GM12878 (cell line): ENCODE measurements around the gene TAPT1. TPM values are rescaled to one million over a fixed set of nuclear protein-coding genes. Genes with fewer than 3 reads are reported as not detected.

Source experiments
- ATAC-seq: fragments of 200-7000 bp; cut with Tn5 transposase; 3 replicates; pipeline ENCODE4 v1.9.1; 2020; ENCODE audit warnings: mild to moderate bottlenecking, moderate library complexity
- BruUV-seq: library from RNA; stranded (reverse); fragments of 400-500 nt; replicated peaks from 2 replicates; lab custom pipeline; 2021; lab: Mats Ljungman, UMichigan
- CTCF ChIA-PET: fragments of 300-600 bp; sonication (Branson Sonifier 250); formaldehyde crosslinking; extraction: SDS; loops from one replicate; lab custom pipeline; 2021; ENCODE audit warnings: inconsistent platforms; lab: Yijun Ruan, JAX
- POLR2A ChIA-PET: fragments of 350-600 bp; formaldehyde crosslinking; extraction: SDS; loops from one replicate; lab custom pipeline; 2021; ENCODE audit warnings: inconsistent platforms; lab: Charles Lee
- RAD21 ChIA-PET: fragments of 300-600 bp; sonication (Branson Sonifier 250); formaldehyde crosslinking; loops from one replicate; lab custom pipeline; 2023; ENCODE audit warnings: antibody characterized with exemption; ENCODE audit not compliant: unreplicated experiment; lab: Charles Lee
- SMC1A ChIA-PET: fragments of 300-600 bp; sonication (Branson Sonifier 250); formaldehyde crosslinking; loops from one replicate; lab custom pipeline; 2023; ENCODE audit not compliant: unreplicated experiment, uncharacterized antibody; lab: Charles Lee
- DNase-seq: peaks from one replicate; pipeline ENCODE4 v3.0.0-alpha.2; 2011; ENCODE audit warnings: low read depth, low spot score
- FAIRE-seq: peaks from 3 replicates; lab custom pipeline; 2011; peaks lifted over from hg19 to GRCh38; lab: Jason Lieb, UNC
- H2AFZ ChIP-seq: 2 replicates; pipeline ENCODE4 v1.6.0; 2011; ENCODE audit warnings: low read depth, low read length, control low read depth; ENCODE audit not compliant: control insufficient read depth
- H3K27ac ChIP-seq: 2 replicates; pipeline ENCODE4 v1.5.1; 2011; ENCODE audit warnings: control low read depth; ENCODE audit not compliant: control insufficient read depth, insufficient read depth
- H3K27me3 ChIP-seq, 2 experiments: replicated peaks in 1 of 2; 2 replicates each; pipeline versions ENCODE4 v1.6.0 to v1.6.1; 2011; ENCODE audit warnings: low read length in 1 of 2; ENCODE audit not compliant: control insufficient read depth in 2 of 2, insufficient read depth in 2 of 2
- H3K36me3 ChIP-seq, 2 experiments: 2 replicates each; pipeline ENCODE4 v1.5.1; 2011; ENCODE audit warnings: low read length in 1 of 2; ENCODE audit not compliant: control insufficient read depth in 2 of 2, insufficient read depth in 2 of 2
- H3K4me1 ChIP-seq: 2 replicates; pipeline ENCODE4 v1.6.1; 2011; ENCODE audit warnings: mild to moderate bottlenecking, low read length, moderate library complexity, mixed read lengths; ENCODE audit not compliant: control insufficient read depth, insufficient read depth
- H3K4me2 ChIP-seq: 2 replicates; pipeline ENCODE4 v1.6.0; 2011; ENCODE audit warnings: control low read depth; ENCODE audit not compliant: control insufficient read depth, insufficient read depth
- H3K4me3 ChIP-seq: fragments of 200-600 bp; sonication (generic); 2 replicates; pipeline ENCODE4 v1.5.1; 2016
- H3K79me2 ChIP-seq: 2 replicates; pipeline ENCODE4 v1.6.0; 2011; ENCODE audit warnings: low read length; ENCODE audit not compliant: control insufficient read depth, insufficient read depth
- H3K9ac ChIP-seq: 2 replicates; pipeline ENCODE4 v1.8.0; 2011; ENCODE audit warnings: low read length, control low read depth, mixed read lengths; ENCODE audit not compliant: control insufficient read depth, insufficient read depth
- H3K9me3 ChIP-seq: replicated peaks from 3 replicates; pipeline ENCODE4 v1.5.1; 2011; ENCODE audit warnings: mild to moderate bottlenecking, low read length; ENCODE audit not compliant: control insufficient read depth, insufficient read depth
- H4K20me1 ChIP-seq: 2 replicates; pipeline ENCODE4 v1.6.0; 2011; ENCODE audit not compliant: control insufficient read depth, insufficient read depth
- BMI1 ChIP-seq: fragments of 450-650 bp; IDR thresholded peaks from 2 replicates; pipeline ENCODE4 v1.6.1; 2016; ENCODE audit warnings: mild to moderate bottlenecking, moderate library complexity, borderline replicate concordance
- ELK1 ChIP-seq: IDR thresholded peaks from 2 replicates; pipeline ENCODE4 v1.6.1; 2012; ENCODE audit warnings: low read depth, low read length, improper control_type of control experiment
- EZH2 ChIP-seq: IDR thresholded peaks from 2 replicates; pipeline ENCODE4 v1.6.1; 2012; ENCODE audit warnings: low read depth, mild to moderate bottlenecking, control low read depth, inconsistent platforms, low read length, borderline replicate concordance; ENCODE audit not compliant: control insufficient read depth
- FOS ChIP-seq: IDR thresholded peaks from 3 replicates; pipeline ENCODE4 v1.6.1; 2011; ENCODE audit warnings: borderline replicate concordance; ENCODE audit not compliant: insufficient read length; ENCODE audit errors: extremely low read depth
- HDGF ChIP-seq: fragments of 450-650 bp; IDR thresholded peaks from 2 replicates; pipeline ENCODE4 v1.6.1; 2016; ENCODE audit warnings: antibody characterized with exemption
- JUNB ChIP-seq: IDR thresholded peaks from 2 replicates; pipeline ENCODE4 v1.6.1; 2016; ENCODE audit warnings: antibody characterized with exemption, mild to moderate bottlenecking
- KDM1A ChIP-seq: fragments of 200-600 bp; sonication (generic); IDR thresholded peaks from 2 replicates; pipeline ENCODE4 v1.6.1; 2016; ENCODE audit warnings: borderline replicate concordance
- MYB ChIP-seq: fragments of 150-350 bp; IDR thresholded peaks from 2 replicates; pipeline ENCODE4 v1.6.1; 2014; ENCODE audit warnings: mild to moderate bottlenecking, low read depth, low read length, borderline replicate concordance
- NFXL1 ChIP-seq: fragments of 450-650 bp; IDR thresholded peaks from 2 replicates; pipeline ENCODE4 v1.6.1; 2017; ENCODE audit warnings: antibody characterized with exemption, mild to moderate bottlenecking, borderline replicate concordance
- RB1 ChIP-seq: fragments of 450-650 bp; formaldehyde crosslinking; IDR thresholded peaks from 2 replicates; pipeline ENCODE4 v1.6.1; 2017; ENCODE audit warnings: mild to moderate bottlenecking, borderline replicate concordance
- RCOR1 ChIP-seq: conservative IDR thresholded peaks from 2 replicates; pipeline ENCODE4 v1.6.1; 2012; ENCODE audit warnings: low read depth, low read length, improper control_type of control experiment
- TCF12 ChIP-seq: IDR thresholded peaks from 2 replicates; pipeline ENCODE4 v1.6.1; 2011; ENCODE audit warnings: low read depth, mild to moderate bottlenecking, low read length
- ZNF24 ChIP-seq: fragments of 450-650 bp; IDR thresholded peaks from 2 replicates; pipeline ENCODE4 v1.6.1; 2017; ENCODE audit warnings: antibody characterized with exemption, mild to moderate bottlenecking
- ZSCAN29 ChIP-seq: fragments of 450-650 bp; IDR thresholded peaks from 2 replicates; pipeline ENCODE4 v1.6.1; 2017; ENCODE audit warnings: mild to moderate bottlenecking, moderate library complexity
- WGBS: methylation state at CpG from one replicate; pipeline ENCODE4 v1.1.6; 2016; ENCODE audit warnings: low lambda C conversion rate; ENCODE audit not compliant: insufficient replicate concordance, insufficient coverage; ENCODE audit errors: missing lambda C conversion rate; 5-methylcytosine and 5-hydroxymethylcytosine counted together
- in situ Hi-C: fragments of 300-500 bp; cut with MboI; formaldehyde crosslinking; loops from 9 replicates; pipeline ENCODE4 v1.14.3; 2018; ENCODE audit warnings: mixed read lengths
- intact Hi-C: fragments of 100-400 bp; cut with micrococcal nuclease; formaldehyde crosslinking; loops from one replicate; pipeline ENCODE4 v1.14.2; 2022; ENCODE audit not compliant: unreplicated experiment
- polyA plus RNA-seq, 11 experiments: library from polyadenylated mRNA; depleted of rRNA in 4 of 11; unstranded in 6 of 11; stranded (reverse) in 5 of 11; fragments of >200 nt; fragmentation: Nextera tagmentation in 4 of 11; fragmentation: Illumina TruSeq in 1 of 11; extraction: Ambion mirVana in 4 of 11; extraction: Trizol in 1 of 11; gene quantifications; 1 replicate in 1 of 11; 2 replicates in 10 of 11; pipeline versions ENCODE4 v1.2.1 to v1.2.3, GENCODE V29; 2011 to 2016; ENCODE audit warnings: inconsistent platforms in 2 of 11, missing spikeins in 2 of 11, low read depth in 1 of 11
- total RNA-seq, 4 experiments: library from RNA; depleted of rRNA in 3 of 4; stranded (reverse); fragments of >200 nt in 3 of 4; fragmentation: Illumina TruSeq in 1 of 4; extraction: Trizol in 1 of 4; gene quantifications; 2 replicates each; pipeline versions ENCODE4 v1.2.1 to v1.2.3, GENCODE V29; 2013 to 2021
- TF ChIP-seq, protein P1 (sequence below): fragments of 450-650 bp; formaldehyde crosslinking; IDR thresholded peaks from 2 replicates; pipeline ENCODE4 v1.4.0; 2022; ENCODE audit warnings: mild to moderate bottlenecking, moderate library complexity

TAPT1 gene
- total and polyA plus RNA-seq, 10 of the 15 experiments (the other 5 are each of a cell fraction or from before 2014, with no cell fraction given) = 0.91 to 23.3 (median 9.5) TPM

GRCh38 chr4:16192631-16193518 is 33.4 kb downstream of the TAPT1 start:
- 98% methylated on average over 5 of the region's 5 CpGs for WGBS
- POLR2A ChIA-PET = no interaction called here

More at GRCh38 chr4:16192631-16193518, 33.4 kb downstream of the TAPT1 start:
- ATAC-seq = no peak
- H3K36me3 ChIP-seq = peaks cover 5 to 9% of the 10 kb centered on the region in 2 experiments
- no peak for TF ChIP-seq ZSCAN29
- TF ChIP-seq RCOR1 = no peak
- TF ChIP-seq RB1 = no peak
- no peak for TF ChIP-seq HDGF
- TF ChIP-seq FOS = no peak
- TF ChIP-seq KDM1A = no peak
- no peak for TF ChIP-seq JUNB
- no peak for TF ChIP-seq NFXL1
- TF ChIP-seq, protein P1, sequence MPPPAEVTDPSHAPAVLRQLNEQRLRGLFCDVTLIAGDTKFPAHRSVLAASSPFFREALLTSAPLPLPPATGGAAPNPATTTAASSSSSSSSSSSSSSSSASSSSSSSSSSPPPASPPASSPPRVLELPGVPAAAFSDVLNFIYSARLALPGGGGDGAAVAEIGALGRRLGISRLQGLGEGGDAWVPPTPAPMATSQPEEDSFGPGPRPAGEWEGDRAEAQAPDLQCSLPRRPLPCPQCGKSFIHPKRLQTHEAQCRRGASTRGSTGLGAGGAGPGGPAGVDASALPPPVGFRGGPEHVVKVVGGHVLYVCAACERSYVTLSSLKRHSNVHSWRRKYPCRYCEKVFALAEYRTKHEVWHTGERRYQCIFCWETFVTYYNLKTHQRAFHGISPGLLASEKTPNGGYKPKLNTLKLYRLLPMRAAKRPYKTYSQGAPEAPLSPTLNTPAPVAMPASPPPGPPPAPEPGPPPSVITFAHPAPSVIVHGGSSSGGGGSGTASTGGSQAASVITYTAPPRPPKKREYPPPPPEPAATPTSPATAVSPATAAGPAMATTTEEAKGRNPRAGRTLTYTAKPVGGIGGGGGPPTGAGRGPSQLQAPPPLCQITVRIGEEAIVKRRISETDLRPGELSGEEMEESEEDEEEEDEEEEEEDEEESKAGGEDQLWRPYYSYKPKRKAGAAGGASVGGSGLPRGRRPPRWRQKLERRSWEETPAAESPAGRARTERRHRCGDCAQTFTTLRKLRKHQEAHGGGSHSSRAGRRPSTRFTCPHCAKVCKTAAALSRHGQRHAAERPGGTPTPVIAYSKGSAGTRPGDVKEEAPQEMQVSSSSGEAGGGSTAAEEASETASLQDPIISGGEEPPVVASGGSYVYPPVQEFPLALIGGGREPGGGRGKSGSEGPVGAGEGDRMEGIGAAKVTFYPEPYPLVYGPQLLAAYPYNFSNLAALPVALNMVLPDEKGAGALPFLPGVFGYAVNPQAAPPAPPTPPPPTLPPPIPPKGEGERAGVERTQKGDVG (CRISPR knock-in tag) = no peak
- no peak for TF ChIP-seq ZNF24
- TF ChIP-seq TCF12 = no peak
- TF ChIP-seq EZH2 = no peak
- TF ChIP-seq ELK1 = no peak
- no peak for TF ChIP-seq BMI1
- TF ChIP-seq MYB = no peak
- TF ChIP-seq, all 136 proteins: peak for 0
- Histone ChIP-seq H3K9ac (no peak overlapping the region), H3K27me3 (no peaks in the 10 kb centered on the region), H3K79me2 (no peaks in the 10 kb centered on the region), H3K4me3 (no peak overlapping the region), H2AFZ (no peak overlapping the region), H3K27ac (no peak overlapping the region), H3K4me1 (peaks cover 2% of the 10 kb centered on the region; the same call in 1 of the 2 replicates), H4K20me1 (no peaks in the 10 kb centered on the region), H3K4me2 (no peak overlapping the region), H3K9me3 (no peaks in the 10 kb centered on the region)
- intact Hi-C loops (no loop called here), in situ Hi-C loops (no loop called here)
- SMC1A ChIA-PET = interaction anchor here (0.8 to 1.2 kb wide), 3 partner anchors 13 to 31 kb away, joined by 3 to 5 read pairs (median 3); no protein-coding TSS in a partner anchor
- no TSS peak for BruUV-seq
- RAD21 ChIA-PET = no interaction called here
- no peak for FAIRE-seq
- no peak for DNase-seq
- CTCF ChIA-PET = interaction anchor here (0.9 to 1.2 kb wide), 3 partner anchors 13 to 713 kb away, joined by 3 to 8 read pairs (median 5); no protein-coding TSS in a partner anchor
